HG02852 (cell line): Measurements from ENCODE around the gene MARCHF2.
A peak's percentile ranks its signal among the peaks of the same experiment; 100 is the strongest.

Experiments used
- ATAC-seq: cut with Tn5 transposase; IDR thresholded peaks from one replicate; pipeline ENCODE4 v1.9.1; 2021; ENCODE audit warnings: mild to moderate bottlenecking, moderate library complexity; ENCODE audit not compliant: unreplicated experiment

The MARCHF2 gene

DNA sequence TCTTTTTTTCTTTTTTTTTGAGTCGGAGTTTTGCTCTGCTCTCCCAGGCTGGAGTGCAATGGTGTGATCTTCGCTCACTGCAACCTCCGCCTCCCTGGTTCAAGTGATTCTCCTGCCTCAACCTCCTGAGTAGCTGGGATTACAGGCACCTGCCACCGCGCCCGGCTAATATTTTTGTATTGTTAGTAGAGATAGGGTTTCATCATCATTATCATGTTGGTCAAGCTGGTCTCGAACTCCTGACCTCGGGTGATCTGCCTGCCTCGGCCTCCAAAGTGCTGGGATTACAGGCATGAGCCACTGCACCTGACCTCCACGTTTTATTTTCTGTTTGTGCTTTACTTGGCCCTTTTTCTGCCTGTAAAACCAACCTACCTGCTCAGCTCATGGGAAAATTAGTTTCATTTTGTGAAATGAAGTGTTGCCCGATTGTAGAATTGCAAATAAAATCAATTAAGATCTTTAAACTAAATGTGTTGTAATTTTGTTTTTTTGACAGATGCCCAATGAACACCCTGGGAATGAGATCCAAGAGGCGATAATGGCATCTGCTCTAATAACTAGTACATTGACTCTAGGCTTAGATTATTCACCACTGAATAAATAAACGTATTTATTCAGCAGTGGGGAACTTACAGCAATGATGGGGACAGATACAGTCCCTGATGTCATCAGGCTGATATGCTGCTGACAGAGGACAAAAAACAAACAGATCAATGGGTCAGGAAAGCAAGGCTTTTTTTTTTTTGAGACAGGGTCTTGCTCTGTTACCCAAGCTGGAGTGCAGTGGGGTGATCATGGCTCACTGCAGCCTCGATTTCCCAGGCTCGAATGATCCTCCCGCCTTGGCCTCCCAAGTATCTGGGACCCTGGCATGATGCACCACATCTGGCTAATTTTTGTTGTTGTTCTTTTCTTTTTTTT, 25.2 kb upstream of the MARCHF2 start:
- ATAC-seq: no peak

GRCh38 chr19:8388612-8388958, 24.5 kb upstream of the MARCHF2 start:
- ATAC-seq: no peak

- ATAC-seq: peak; percentile 90
Measured at GRCh38 chr19:8389891-8390616, 23.1 kb upstream of the MARCHF2 start, which contains the start of gene RAB11B. Gene RAB11B (plus strand): TSS chr19:8390360. CDS start chr19:8390417, 57 bp downstream.

DNA sequence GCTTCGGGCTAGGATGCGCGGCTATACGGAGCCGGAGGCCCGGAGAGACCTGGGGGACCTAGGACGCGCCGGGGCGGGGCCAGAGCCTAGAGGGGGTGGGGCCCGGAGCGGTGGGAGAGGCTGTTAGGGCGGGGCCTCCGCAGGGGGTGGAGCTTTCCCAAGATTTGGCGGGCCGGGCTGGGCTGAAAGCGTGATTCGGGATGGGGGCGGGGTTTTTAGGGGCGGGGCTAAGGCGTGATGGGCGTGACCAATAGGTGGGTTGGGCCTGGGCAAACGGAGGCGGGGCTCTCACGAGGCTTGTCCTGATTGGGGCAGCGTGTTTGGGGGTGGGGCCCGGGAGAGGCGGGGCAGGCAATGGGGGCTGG, 22.5 kb upstream of the MARCHF2 start:
- ATAC-seq: peak; percentile 32

DNA sequence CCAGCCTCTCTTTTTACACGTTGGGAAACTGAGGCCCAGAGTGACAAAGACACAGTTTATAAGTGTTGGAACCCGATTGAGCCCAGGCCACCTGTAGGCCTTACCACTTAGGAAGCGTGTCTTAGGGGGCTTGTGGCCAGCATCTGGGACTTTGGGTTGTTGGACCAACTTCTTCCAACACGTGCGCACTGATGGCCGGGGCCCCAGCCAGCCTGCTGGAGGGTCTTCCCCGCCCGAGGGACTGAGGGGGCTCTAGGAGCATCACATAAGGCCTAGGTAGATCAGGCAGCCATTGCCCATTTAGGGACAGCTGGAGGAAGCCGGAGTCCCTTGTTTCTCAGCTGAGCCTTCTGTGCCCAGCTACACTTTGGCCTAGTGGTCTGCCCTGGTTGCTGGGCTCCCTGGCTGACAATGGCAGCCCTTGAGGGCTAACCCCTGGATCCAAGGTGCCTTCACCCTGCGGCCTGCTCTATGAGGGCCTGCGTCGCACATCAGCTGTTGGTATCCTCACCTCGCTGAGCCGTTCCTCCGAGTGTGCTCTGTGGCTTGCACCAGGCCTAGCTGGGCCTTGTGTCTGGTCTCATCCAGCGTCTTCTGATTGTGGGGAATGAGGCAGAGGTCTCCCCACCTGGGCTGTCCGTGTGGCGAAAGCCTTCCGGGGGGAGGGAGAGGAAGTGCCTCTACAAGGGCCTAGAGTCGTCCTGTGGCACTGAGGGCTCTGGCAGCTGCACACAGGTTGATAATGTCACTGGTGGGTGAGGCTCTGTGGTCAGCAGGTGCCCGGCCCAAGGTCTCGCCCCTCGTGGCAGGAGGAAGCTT, 21.7 kb upstream of the MARCHF2 start:
- no peak for ATAC-seq

GRCh38 chr19:8392017-8392591, 21.0 kb upstream of the MARCHF2 start:
- no peak for ATAC-seq

DNA sequence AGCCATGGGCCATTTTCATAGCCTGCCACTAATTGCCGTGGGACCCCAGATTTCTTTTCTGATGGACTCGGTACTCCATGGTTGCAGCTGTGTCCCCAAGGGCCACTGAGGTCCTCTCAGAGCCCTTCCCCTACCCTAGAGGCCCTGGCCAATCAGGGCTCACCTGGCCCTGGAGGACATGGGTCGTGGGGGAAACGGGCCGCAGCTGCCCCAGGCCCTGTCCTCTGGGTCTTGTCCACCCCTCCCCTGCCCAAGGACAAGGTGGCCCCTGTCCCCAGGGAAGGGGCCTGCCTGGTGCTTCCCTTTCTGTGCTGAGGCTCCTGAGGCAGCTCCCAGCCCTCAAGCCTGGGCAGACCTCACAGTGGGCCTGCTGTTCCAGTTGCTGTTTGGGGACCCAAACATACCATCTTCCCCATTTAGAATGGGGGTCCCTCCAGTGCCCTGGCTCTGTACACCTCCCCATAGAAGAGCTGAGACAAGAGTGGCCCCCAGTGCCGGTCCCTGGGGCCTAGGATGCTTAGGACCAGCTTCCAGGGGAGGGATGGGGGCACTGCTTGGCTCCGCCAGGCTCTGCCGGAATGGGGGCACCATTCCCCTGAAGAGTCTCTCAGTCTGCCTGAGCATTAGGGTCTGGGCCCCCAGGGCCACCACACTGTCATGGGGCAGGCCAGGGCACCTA, 19.8 kb upstream of the MARCHF2 start:
- ATAC-seq: no peak

DNA sequence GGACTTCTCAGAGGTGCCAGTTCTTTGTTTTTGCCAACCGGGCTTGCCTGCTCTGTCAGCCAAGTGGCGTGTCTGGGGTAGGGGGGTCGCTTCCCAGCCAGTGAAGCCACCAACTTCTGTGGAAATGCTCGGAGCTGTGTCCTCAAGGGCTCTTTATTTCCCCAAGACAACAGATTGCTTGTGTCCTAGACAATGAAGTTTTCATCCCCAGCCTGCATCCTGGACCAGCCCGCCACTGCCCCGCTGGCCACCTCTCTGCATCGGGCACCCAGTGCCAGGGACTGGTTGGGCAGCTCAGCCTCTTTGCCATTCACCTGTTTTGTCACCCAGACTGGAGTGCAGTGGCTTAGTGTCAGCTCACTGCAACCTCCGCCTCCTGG, 19.2 kb upstream of the MARCHF2 start:
- no peak for ATAC-seq

DNA sequence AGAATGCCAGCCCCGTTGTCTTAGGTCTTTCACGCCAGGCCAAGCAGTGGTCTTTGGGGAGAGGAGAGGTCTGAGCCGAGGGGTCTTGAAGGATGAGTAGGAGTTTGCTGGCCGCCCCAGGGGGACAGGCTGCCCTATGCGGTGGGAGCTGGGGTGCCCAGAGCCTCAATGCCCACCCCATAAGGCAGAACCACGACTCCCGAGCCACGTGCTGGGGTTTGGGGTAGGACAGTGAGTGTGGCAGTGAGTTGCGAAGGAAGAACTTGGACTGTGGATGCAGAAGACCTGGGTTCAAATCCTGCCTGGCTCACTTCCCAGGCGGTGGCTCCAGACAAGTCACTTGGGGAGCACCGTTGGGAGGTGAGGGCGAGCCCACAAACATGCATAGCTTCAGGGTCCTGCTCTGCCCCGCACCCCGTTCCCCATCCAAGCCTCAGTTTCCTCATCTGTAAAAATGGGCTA, 17.5 kb upstream of the MARCHF2 start:
- ATAC-seq: no peak

DNA sequence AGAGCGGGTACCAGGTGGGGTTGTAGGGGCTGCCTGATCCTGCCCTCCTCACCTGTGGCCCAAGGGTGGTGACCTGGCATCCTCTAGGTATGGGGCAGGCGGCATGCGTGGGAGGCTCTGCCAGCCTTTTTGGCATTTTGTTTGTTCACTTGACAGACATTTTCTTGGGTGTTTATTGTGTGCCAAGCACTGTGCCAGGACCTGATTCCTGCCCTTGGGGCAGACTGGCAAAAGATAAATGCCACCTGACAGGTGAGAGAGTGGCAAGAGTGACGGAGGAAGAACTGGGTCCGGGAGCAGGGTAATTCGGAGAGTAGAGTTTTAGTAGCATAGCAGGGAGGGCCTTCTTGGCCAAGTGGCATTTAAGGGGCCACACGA, 16.9 kb upstream of the MARCHF2 start:
- no peak for ATAC-seq

DNA sequence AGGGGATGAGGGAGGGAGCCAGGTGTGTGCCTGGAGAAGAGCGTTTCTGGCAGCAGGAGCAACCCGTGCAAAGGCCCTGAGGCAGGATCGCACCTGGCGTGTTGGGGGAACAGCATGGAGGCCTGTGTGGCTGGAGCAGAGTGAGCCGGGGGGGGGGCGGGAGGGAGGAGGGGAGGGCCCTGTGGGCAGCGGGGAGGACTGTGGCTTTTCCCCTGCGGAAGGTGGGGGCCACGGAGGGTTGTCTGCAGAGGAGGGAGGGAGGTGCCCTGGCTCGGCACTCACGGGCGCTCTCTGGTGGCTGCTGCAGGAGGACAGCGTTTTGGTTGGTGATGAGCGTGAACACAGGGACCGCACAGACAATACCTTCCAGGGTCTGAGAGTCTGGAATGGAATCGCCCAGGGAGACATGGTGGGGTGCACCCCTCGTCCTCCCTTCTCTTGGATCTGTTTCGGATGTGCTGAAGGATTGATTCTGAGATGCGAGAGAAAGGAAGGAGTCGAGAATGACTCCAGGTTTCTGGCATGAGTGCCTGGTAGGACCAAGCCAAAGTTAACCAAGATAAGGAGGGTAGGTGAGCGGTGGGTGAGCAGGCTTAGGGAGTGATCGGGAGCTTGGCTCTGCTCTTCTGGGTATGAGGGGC, 16.4 kb upstream of the MARCHF2 start:
- no peak for ATAC-seq

GRCh38 chr19:8397271-8397670, 15.8 kb upstream of the MARCHF2 start:
- no peak for ATAC-seq

DNA sequence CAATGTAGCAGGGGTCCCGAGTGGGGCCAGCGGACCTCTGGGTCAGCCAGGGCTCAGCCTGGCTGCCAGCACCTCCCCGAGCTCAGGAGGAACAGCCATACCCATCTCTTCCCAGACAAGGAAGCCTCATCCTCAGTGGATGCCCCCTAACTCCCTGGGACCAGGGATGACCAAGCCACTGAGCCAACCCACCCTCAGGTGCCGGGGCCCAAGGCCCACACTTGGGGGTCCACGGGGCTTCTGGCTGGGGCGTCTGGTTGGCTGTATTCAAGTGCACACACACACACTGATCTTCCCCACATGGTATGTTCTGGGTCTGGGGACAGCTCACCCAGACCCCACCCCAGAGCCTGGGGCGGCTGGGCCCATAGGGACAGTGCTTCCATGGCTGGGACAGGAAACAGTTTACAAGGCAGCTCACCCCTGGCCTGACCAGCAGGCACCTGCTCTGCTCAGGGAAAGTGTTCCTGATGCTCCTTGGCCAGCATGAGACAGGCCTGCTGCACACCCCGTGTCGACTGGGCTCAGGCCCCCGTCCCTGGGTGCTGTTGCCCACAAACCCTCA, 15.3 kb upstream of the MARCHF2 start:
- no peak for ATAC-seq

- ATAC-seq: no peak
Measured at GRCh38 chr19:8398311-8398771, 14.8 kb upstream of the MARCHF2 start.

DNA sequence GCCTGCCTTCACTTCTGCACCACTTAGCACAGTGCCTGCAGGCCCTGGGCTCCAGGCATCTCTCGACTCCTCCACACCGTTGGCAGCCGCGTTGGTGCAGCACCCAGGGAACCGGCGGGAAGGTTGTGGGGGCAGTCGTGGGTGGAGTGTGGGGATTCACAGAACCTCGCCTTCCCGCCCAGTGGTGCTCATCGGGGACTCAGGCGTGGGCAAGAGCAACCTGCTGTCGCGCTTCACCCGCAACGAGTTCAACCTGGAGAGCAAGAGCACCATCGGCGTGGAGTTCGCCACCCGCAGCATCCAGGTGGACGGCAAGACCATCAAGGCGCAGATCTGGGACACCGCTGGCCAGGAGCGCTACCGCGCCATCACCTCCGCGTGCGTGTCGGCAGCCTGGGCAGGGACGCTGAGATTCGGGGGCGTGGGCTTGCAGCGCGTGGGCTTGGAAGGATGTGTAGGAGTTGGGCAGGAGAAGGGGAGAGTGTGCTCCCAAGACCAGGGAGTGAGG, 13.4 kb upstream of the MARCHF2 start:
- no peak for ATAC-seq

DNA sequence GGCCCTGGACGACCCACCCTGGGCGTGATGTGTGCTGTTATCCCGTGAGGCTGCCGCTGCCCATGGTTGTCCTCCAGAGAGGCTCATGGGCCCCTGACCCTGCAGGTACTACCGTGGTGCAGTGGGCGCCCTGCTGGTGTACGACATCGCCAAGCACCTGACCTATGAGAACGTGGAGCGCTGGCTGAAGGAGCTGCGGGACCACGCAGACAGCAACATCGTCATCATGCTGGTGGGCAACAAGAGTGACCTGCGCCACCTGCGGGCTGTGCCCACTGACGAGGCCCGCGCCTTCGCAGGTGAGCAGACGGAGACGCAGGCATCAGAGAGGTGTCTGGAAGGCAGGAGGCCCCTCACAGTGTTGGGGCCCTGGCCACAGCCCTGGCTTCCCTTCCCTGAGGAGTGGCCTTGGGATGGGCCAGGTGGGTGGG, 11.1 kb upstream of the MARCHF2 start:
- ATAC-seq: no peak

DNA sequence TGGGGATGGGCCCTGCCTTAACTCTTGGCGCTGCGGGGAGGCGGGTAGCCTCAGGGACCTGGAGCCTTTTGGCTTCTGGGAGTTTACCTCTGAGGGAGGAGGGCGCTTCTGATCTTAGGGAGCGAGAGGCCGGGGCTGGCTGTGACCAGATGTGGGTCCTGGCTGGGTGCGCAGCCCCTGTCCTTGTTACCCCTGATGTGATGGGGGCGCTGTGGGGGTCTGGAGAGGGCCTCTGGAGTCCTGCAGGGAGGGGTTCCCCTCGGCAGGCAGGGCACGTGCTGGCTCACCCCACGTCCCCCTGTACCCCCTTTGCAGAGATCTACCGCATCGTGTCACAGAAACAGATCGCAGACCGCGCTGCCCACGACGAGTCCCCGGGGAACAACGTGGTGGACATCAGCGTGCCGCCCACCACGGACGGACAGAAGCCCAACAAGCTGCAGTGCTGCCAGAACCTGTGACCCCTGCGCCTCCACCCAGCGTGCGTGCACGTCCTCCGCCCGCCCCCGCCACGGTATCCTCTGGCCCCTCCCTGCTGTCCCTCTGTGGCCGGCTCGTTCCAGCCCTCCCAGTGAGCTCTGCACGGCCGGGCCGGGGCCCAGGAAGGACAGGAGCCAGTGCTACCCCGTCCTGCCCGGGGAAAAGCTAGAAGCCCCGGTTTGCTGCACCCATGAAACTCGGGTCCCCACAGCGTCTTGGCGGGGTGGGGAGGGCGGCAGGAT, 9.8 kb upstream of the MARCHF2 start:
- ATAC-seq: no peak

GRCh38 chr19:8403820-8404109, 9.3 kb upstream of the MARCHF2 start:
- ATAC-seq: no peak
